Vein endothelial cell (primary cell): ENCODE data around the gene CACNG1. TPM values are rescaled to one million over a fixed set of nuclear protein-coding genes. Genes with fewer than 3 reads are reported as not detected.

Experiments
- total RNA-seq: library from RNA; depleted of rRNA; stranded (reverse); fragments of >200 nt; gene quantifications from 2 replicates; pipeline ENCODE4 v1.2.3, GENCODE V29; 2012

Gene CACNG1, protein sequence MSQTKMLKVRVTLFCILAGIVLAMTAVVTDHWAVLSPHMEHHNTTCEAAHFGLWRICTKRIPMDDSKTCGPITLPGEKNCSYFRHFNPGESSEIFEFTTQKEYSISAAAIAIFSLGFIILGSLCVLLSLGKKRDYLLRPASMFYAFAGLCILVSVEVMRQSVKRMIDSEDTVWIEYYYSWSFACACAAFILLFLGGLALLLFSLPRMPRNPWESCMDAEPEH
- total RNA-seq = not detected in 2 replicates

DNA sequence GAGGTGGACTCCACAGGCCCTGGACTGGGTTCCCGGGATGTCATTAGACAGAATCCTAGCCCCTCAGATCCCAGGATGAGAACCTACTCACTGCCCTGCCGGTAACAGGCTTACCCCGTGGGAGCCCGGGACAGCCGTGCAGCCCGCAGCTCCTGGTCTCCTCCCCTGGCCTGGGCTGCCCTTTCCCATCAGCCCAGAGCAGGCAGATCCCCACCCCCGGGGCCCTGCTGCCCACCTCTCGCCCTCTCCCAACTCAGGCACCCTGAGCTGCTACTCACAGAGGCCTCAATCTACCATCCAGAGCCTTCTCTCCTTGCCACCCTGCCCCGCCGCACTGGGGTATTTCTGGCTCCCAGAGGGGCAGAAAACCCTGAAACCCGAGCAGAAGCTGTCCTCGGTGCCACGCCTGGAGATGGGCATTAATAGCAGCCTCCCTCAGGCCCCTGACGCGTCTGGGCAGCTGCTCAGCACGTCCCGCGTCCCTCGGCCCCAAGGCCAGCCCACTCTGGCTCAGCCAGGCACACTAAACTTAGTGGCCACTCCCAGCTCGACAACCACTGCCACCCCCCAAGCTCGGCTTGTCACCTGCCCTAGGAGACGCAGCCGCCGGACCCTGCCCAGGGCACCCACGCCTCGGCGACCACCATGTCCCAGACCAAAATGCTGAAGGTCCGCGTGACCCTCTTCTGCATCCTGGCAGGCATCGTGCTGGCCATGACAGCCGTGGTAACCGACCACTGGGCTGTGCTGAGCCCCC is at the start of gene CACNG1:
CACNG1 (plus strand) TSS at position 539 of the 757 bp plus-strand sequence; CDS start at position 646, 107 bp downstream.

Other genes starting within 250 kb of the CACNG1 start
- gene CACNG5, start 209.4 kb upstream of the CACNG1 start, total RNA-seq = not detected in 2 replicates
- not detected in 2 replicates for gene CACNG4, start 79.8 kb upstream of the CACNG1 start, total RNA-seq
- 58.1 and 64.6 TPM in 2 replicates for gene HELZ, start 200.6 kb downstream of the CACNG1 start, total RNA-seq